CD14-positive monocyte (primary cell): ENCODE measurements around the gene C5orf15. TPM values are rescaled to one million over a fixed set of nuclear protein-coding genes. Genes with fewer than 3 reads are reported as not detected.

Source experiments
- DNase-seq, 3 donors: peaks; one replicate each; pipeline ENCODE4 v3.0.0-alpha.2; 2011 to 2022
- H2AFZ ChIP-seq: 2 replicates; pipeline ENCODE4 v1.6.0; 2012; ENCODE audit warnings: mild to moderate bottlenecking, low read depth, low read length, inconsistent platforms; ENCODE audit not compliant: insufficient read depth, poor library complexity, severe bottlenecking
- H3K27ac ChIP-seq, 2 donors: 1 replicate in 1 of 2; 2 replicates in 1 of 2; pipeline ENCODE4 v1.5.1; 2012 to 2013; ENCODE audit warnings: low read length in 2 of 2, control low read depth in 1 of 2, inconsistent platforms in 1 of 2, low read depth in 1 of 2, mild to moderate bottlenecking in 1 of 2
- H3K27me3 ChIP-seq, 2 donors: one replicate each; pipeline versions ENCODE4 v1.6.0 to v1.6.1; 2011 to 2013; ENCODE audit warnings: low read length in 2 of 2; ENCODE audit not compliant: control insufficient read depth in 2 of 2, insufficient read depth in 2 of 2
- H3K36me3 ChIP-seq, 2 donors: replicated peaks in 1 of 2; 1 replicate in 1 of 2; 2 replicates in 1 of 2; pipeline versions ENCODE4 v1.5.1 to v1.6.1; 2012 to 2013; ENCODE audit warnings: low read length in 2 of 2, control low read depth in 1 of 2, inconsistent platforms in 1 of 2, mild to moderate bottlenecking in 1 of 2; ENCODE audit not compliant: insufficient read depth in 2 of 2, control insufficient read depth in 1 of 2
- H3K4me1 ChIP-seq, 2 donors: 1 replicate in 1 of 2; 2 replicates in 1 of 2; pipeline versions ENCODE4 v1.5.1 to v1.6.1; 2012 to 2013; ENCODE audit warnings: low read length in 2 of 2, control low read depth in 1 of 2, inconsistent platforms in 1 of 2, mild to moderate bottlenecking in 1 of 2, moderate library complexity in 1 of 2; ENCODE audit not compliant: insufficient read depth in 2 of 2, control insufficient read depth in 1 of 2
- H3K4me2 ChIP-seq: replicated peaks from 2 replicates; pipeline ENCODE3; 2012; ENCODE audit warnings: low read length, moderate library complexity, mild to moderate bottlenecking; ENCODE audit not compliant: poor library complexity, severe bottlenecking; ENCODE audit errors: extremely low read depth
- H3K4me3 ChIP-seq, 3 experiments: fragments of 200-600 bp in 1 of 3; sonication (generic) in 1 of 3; replicated peaks in 1 of 3; 1 replicate in 2 of 3; 2 replicates in 1 of 3; pipeline ENCODE4 v1.5.1; 2011 to 2013; ENCODE audit warnings: low read length in 3 of 3, mild to moderate bottlenecking in 3 of 3, control low read depth in 2 of 3, low read depth in 2 of 3, inconsistent platforms in 1 of 3, moderate library complexity in 1 of 3
- H3K79me2 ChIP-seq: 2 replicates; pipeline ENCODE4 v1.6.0; 2012; ENCODE audit warnings: mild to moderate bottlenecking, control low read depth, inconsistent platforms, low read length, moderate library complexity; ENCODE audit not compliant: insufficient read depth
- H3K9ac ChIP-seq: 2 replicates; pipeline ENCODE4 v1.6.0; 2017; ENCODE audit warnings: low read length, mild to moderate bottlenecking; ENCODE audit not compliant: insufficient read depth, poor library complexity, severe bottlenecking
- H3K9me3 ChIP-seq, 2 donors: replicated peaks in 1 of 2; 1 replicate in 1 of 2; 2 replicates in 1 of 2; pipeline versions ENCODE4 v1.5.1 to v1.6.1; 2012 to 2013; ENCODE audit warnings: low read length in 2 of 2, control low read depth in 1 of 2; ENCODE audit not compliant: control insufficient read depth in 1 of 2, insufficient read depth in 1 of 2
- H4K20me1 ChIP-seq: 2 replicates; pipeline ENCODE4 v1.6.0; 2012; ENCODE audit warnings: mild to moderate bottlenecking, low read length, control low read depth, moderate library complexity; ENCODE audit not compliant: insufficient read depth
- H3K27ac Mint-ChIP-seq, 7 donors: one replicate each; pipeline ENCODE4 v1.8.0; 2020; ENCODE audit warnings: mild to moderate bottlenecking in 7 of 7, mixed read lengths in 7 of 7, moderate library complexity in 6 of 7, inconsistent platforms in 2 of 7
- H3K27me3 Mint-ChIP-seq, 3 donors: one replicate each; pipeline ENCODE4 v1.8.0; 2021 to 2022; ENCODE audit warnings: low read depth in 3 of 3, mild to moderate bottlenecking in 3 of 3, mixed read lengths in 3 of 3, moderate library complexity in 3 of 3, inconsistent platforms in 1 of 3
- H3K36me3 Mint-ChIP-seq, 2 donors: one replicate each; pipeline ENCODE4 v1.8.0; 2020; ENCODE audit warnings: mixed read lengths in 2 of 2, inconsistent platforms in 1 of 2, mild to moderate bottlenecking in 1 of 2
- H3K4me1 Mint-ChIP-seq: one replicate; pipeline ENCODE4 v1.8.0; 2020; ENCODE audit warnings: mild to moderate bottlenecking, mixed read lengths
- H3K4me3 Mint-ChIP-seq, 2 donors: one replicate each; pipeline ENCODE4 v1.8.0; 2020; ENCODE audit warnings: mild to moderate bottlenecking in 2 of 2, mixed read lengths in 2 of 2, moderate library complexity in 1 of 2
- H3K9me3 Mint-ChIP-seq, 7 donors: one replicate each; pipeline ENCODE4 v1.8.0; 2020 to 2022; ENCODE audit warnings: mixed read lengths in 7 of 7, mild to moderate bottlenecking in 6 of 7, moderate library complexity in 6 of 7, inconsistent platforms in 2 of 7
- WGBS: methylation state at CpG from one replicate; pipeline ENCODE4 v1.1.5; 2013; ENCODE audit warnings: missing lambda C conversion rate; ENCODE audit not compliant: insufficient coverage; 5-methylcytosine and 5-hydroxymethylcytosine counted together
- intact Hi-C, 2 donors: fragments of 100-400 bp; cut with micrococcal nuclease; formaldehyde crosslinking; loops; one replicate each; pipeline versions ENCODE4 v1.15.0 to v1.15.1; 2023
- polyA plus RNA-seq, 3 donors: library from polyadenylated mRNA; depleted of rRNA in 1 of 3; unstranded in 2 of 3; stranded (reverse) in 1 of 3; fragments of 300-500 nt in 2 of 3; fragments of >200 nt in 1 of 3; fragmentation: Illumina TruSeq in 2 of 3; gene quantifications; 1 replicate in 2 of 3; 2 replicates in 1 of 3; pipeline ENCODE4 v1.2.3, GENCODE V29; 2012 to 2021
- TF ChIP-seq, protein P1 (sequence below): fragments of 200-600 bp; IDR thresholded peaks from one replicate; pipeline ENCODE4 v1.8.0; 2022; ENCODE audit warnings: antibody characterized with exemption, mild to moderate bottlenecking

C5orf15 gene
- polyA plus RNA-seq, 3 donors: 38.0 to 59.2 (median 46.9) TPM

DNA sequence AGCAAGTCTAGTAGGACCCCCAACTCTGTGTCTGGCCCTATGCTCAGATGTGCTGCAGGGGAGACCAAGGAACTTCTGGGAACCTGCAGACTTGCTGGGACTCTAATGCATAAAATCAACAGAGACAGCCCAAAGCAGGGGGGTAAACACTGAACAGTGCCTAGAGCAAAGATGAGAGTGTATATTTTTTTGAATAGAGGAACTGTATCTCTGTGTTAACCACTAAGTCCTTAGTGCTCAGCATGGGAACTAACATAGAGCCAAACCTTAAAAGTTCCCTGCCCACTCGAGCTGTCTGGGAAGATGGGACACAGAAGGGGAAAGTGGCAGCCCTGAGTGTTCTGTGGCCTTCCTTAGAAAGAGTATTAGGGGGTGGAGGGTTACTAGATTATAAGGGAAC, 51.9 kb downstream of the C5orf15 start:
- Histone ChIP-seq H3K9ac (no peak overlapping the region), H3K4me3 (no peak overlapping the region), H3K4me1 (no peaks in the 10 kb centered on the region), H3K79me2 (no peaks in the 10 kb centered on the region), H3K4me2 (no peak overlapping the region), H3K27ac (no peak overlapping the region), H4K20me1 (no peaks in the 10 kb centered on the region), H3K27me3 (no peaks in the 10 kb centered on the region), H3K9me3 (no peaks in the 10 kb centered on the region), H3K36me3 (no peaks in the 10 kb centered on the region), H2AFZ (no peak overlapping the region)
- intact Hi-C loops: no loop called here
- H3K4me3 Mint-ChIP-seq: peak overlapping the region in 1 of 2 donors; percentile 14
- peak overlapping the region in 1 of 7 donors; percentile 35 for H3K27ac Mint-ChIP-seq
- H3K27me3 Mint-ChIP-seq: peaks cover 0 to 5% (median 4%) of the 10 kb centered on the region in 3 donors
- H3K36me3 Mint-ChIP-seq: no peaks in the 10 kb centered on the region
- WGBS: no CpG with 5 or more reads among the region's 1 CpG
- no peaks in the 10 kb centered on the region for H3K4me1 Mint-ChIP-seq
- TF ChIP-seq, protein P1, sequence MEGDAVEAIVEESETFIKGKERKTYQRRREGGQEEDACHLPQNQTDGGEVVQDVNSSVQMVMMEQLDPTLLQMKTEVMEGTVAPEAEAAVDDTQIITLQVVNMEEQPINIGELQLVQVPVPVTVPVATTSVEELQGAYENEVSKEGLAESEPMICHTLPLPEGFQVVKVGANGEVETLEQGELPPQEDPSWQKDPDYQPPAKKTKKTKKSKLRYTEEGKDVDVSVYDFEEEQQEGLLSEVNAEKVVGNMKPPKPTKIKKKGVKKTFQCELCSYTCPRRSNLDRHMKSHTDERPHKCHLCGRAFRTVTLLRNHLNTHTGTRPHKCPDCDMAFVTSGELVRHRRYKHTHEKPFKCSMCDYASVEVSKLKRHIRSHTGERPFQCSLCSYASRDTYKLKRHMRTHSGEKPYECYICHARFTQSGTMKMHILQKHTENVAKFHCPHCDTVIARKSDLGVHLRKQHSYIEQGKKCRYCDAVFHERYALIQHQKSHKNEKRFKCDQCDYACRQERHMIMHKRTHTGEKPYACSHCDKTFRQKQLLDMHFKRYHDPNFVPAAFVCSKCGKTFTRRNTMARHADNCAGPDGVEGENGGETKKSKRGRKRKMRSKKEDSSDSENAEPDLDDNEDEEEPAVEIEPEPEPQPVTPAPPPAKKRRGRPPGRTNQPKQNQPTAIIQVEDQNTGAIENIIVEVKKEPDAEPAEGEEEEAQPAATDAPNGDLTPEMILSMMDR: no peak
- no peak for DNase-seq
- H3K9me3 Mint-ChIP-seq: peaks cover 0 to 3% (median 0%) of the 10 kb centered on the region in 7 donors

GRCh38 chr5:133914434-133914833, 54.0 kb downstream of the C5orf15 start:
- Histone ChIP-seq H3K27ac (no peak overlapping the region), H4K20me1 (no peaks in the 10 kb centered on the region), H3K36me3 (no peaks in the 10 kb centered on the region), H3K79me2 (no peaks in the 10 kb centered on the region), H3K9me3 (no peaks in the 10 kb centered on the region), H3K4me1 (no peaks in the 10 kb centered on the region), H3K4me3 (no peak overlapping the region), H3K27me3 (no peaks in the 10 kb centered on the region), H3K9ac (no peak overlapping the region), H3K4me2 (no peak overlapping the region), H2AFZ (no peak overlapping the region)
- peaks cover 0 to 3% (median 0%) of the 10 kb centered on the region in 7 donors for H3K9me3 Mint-ChIP-seq
- DNase-seq: no peak
- WGBS: no CpG with 5 or more reads among the region's 3 CpGs
- H3K36me3 Mint-ChIP-seq: no peaks in the 10 kb centered on the region
- peaks cover 0 to 5% (median 2%) of the 10 kb centered on the region in 3 donors for H3K27me3 Mint-ChIP-seq
- H3K27ac Mint-ChIP-seq: no peak overlapping the region
- intact Hi-C loops: no loop called here
- no peak overlapping the region for H3K4me3 Mint-ChIP-seq
- TF ChIP-seq, protein P1: no peak
- H3K4me1 Mint-ChIP-seq: no peaks in the 10 kb centered on the region
